GM18868 (cell line): ENCODE results near the gene TUBGCP6.

ENCODE experiments used
- ATAC-seq: cut with Tn5 transposase; IDR thresholded peaks from one replicate; pipeline ENCODE4 v1.9.1; 2021; ENCODE audit warnings: mild to moderate bottlenecking, moderate library complexity; ENCODE audit not compliant: unreplicated experiment

TUBGCP6 gene

DNA sequence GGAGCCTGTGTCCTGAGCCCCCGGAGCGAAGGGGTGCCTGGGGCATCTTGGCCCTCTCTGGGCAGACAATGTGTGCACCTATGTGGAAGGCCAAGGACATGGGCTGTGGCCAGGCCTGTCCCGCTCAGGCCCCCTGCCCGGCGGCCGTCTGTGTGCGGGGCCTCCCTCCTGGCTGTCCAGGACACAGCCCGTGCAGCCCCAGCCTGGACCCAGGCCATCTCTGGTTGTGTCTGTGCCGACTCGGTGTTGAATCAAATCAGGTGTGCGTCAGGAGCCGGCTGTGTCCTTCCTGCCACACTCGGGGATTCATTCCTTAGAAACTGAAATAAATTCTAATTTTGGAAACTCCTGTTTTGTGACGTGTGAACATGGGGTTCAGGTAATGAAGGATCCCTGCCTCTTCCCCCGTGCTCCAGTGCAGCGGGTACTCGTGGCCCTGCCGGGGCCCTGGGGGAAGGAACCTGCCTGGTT is 45.5 kb downstream of the TUBGCP6 start:
- no peak for ATAC-seq

DNA sequence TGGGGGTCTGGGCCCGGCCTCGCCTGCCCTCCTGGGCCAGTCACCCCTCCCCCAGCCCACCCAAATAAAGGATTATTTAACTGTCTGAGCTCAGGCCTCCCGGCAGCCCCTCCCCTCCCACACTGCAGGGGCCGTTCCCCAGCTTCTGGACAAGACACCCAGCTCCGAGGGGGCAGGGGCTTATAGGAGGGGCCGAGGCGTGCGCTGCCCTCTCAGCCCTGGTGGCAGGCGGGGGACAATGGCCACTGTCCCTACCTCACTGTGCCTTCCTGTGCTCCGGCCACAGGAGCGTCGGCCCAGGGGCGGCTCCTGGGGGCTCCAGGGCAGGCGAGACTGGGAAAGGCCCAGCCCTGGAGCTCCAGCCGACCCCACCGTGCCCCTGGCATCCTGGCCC is 46.2 kb downstream of the TUBGCP6 start:
- ATAC-seq = no peak

- no peak for ATAC-seq
Observed at GRCh38 chr22:50197856-50198623, 46.8 kb downstream of the TUBGCP6 start.

GRCh38 chr22:50197000-50197800 is 47.6 kb downstream of the TUBGCP6 start:
- ATAC-seq = no peak

DNA sequence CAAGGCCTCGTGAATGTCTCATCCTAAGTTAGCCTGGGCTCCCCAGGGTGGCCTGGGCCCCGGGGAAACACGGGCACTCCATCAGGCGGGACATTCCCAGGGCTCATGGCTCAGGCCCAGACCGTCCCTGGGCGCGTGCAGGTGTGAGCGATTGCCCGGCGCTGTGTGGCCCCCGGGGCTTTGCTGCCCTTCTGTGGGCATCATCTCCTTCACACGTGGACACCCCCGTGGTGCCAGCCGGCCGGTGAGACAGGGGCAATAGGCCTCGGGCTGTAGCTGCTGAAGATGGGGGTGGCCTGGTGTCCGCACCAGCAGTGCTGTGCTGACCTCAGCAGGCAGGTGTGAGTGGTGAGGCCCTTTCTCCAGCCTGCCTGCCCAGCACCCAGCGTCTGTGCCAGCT is 48.6 kb downstream of the TUBGCP6 start:
- ATAC-seq = no peak

- no peak for ATAC-seq
Observed at GRCh38 chr22:50194037-50194805, 50.6 kb downstream of the TUBGCP6 start.

GRCh38 chr22:50193621-50194020 is 51.2 kb downstream of the TUBGCP6 start:
- no peak for ATAC-seq

GRCh38 chr22:50192436-50193204 is 52.2 kb downstream of the TUBGCP6 start:
- no peak for ATAC-seq

DNA sequence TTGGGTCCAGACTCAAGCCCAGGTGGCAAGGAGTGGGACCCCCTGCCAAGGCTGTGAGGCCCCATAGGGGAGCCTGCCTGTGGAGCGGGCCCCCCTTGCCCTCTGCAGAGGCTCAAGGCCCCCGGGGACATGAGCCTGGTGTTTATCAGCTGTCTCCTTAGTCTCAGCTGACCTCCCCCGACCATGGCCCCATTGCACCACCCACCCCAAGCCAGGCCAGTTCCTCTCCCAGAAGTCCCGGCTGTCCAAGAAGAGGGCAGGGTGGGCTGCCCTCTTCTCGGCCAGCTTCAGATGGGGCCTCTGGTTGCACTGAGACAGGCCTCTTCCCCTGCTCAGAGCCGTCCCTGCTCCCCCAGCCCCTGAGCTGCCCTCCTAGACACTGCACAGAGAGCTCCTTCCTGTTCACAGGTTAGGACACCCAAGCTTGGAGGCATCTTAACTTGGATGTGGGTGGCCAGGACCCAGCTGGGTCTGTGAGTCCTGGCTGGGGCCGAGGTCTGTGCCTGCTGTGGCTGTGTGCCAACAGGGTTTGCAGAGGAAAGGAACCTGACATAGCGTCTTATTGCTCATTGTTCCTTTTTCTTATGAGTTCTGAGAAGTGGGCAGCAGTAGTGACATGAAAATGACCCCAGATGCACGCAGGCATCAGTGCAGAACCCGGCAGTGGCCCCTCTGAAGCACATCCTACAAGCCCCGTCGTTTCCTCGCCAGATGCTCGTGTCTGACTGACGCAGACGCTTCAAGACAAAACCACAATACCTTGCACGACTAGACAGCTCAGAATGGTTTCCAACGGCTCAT is 53.7 kb downstream of the TUBGCP6 start:
- peak; percentile 18 for ATAC-seq

- ATAC-seq = peak; percentile 43
Observed at GRCh38 chr22:50190182-50190940, 54.5 kb downstream of the TUBGCP6 start.

GRCh38 chr22:50189849-50190181 is 55.0 kb downstream of the TUBGCP6 start:
- no peak for ATAC-seq

GRCh38 chr22:50189184-50189848 is 55.5 kb downstream of the TUBGCP6 start:
- no peak for ATAC-seq

DNA sequence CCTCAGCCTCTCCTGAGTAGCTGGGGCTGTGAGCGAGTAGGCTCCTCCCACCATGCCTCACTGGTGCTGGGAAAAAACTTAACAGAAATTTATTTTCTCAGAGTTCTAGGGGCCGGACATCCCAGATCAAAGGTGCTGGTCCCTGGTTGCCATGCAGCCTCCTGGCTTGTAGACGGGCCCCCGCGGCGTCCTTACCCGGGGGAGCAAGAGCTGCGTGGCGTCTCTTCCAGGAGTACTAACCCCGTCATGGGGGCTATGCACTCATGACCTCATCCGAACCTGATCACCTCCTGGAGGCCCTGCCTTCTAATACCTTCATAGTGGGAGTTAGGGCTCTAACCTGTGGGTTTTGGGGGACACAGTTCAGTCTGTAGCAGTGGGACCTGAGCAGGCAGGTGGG is 56.5 kb downstream of the TUBGCP6 start:
- ATAC-seq = no peak

DNA sequence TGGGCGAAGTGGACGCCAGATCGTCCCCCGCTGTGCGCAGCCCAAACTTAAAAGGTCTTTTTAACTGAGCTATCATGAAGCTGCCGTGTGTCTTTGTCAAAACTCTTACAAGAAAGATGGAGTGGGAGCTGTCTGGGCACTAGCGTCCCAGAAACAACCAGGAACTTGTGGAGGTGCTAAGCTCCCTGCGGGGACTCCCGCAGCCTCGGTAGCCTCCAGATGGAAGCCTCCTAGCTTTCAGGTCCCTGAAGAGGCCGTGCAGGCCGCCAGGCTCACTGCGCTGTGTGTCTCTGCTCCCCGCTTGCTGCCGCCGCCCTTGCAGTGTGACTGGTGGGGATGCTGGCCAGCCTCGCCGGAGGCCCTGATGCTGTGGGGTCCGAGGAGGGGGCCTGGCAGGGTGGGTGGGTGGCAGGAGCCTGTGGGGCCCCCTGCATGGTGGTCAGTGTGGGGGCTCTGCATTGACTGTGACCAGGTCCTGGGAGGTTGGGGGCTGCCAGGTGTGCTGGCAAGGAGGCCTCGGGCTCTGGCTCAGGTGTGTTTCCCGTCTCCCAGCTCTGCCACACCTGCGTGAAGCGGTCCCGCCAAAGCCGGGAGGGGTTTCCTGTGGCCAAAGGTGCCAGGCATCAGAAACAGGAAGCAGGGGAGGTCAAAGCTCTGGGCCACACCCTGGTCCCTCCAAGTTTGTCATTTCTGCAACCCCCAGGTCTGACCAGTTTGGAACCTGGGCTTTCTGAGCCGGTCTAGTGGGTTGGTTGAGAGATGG is 57.9 kb downstream of the TUBGCP6 start:
- no peak for ATAC-seq

DNA sequence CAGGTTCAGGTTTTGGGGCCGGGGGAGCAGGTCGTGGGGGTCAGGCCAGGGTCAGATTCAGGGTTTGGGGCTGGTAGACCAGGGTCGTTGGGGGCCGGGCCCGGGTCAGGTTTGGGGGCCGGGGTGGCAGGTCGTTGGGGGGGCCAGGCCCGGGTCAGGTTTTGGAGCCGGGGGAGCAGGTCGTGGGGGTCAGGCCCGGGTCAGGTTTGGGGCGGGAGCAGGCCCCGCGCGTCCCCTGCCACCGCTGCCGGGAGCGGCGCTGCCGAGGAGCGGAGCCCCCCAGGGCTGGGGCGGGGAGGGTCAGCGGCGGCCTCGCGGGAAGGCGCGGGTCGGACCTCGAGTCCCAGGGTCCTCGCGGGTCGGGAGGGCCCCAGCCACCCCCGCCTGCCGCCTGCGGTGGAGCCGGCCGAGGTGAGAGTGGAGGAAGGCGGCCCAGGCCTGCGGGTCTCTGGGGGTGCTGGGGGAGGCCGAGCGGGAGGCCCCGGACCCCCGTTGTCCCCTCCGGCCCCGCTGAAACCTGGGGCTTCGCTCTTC is 58.6 kb downstream of the TUBGCP6 start:
- no peak for ATAC-seq

- ATAC-seq = no peak
Observed at GRCh38 chr22:50185375-50186087, 59.3 kb downstream of the TUBGCP6 start, which contains the start of gene TRABD. Gene TRABD, plus strand, starts transcription at chr22:50185913. Its CDS starts 7,148 bp downstream, at chr22:50193061.

GRCh38 chr22:50184902-50185374 is 59.9 kb downstream of the TUBGCP6 start:
- no peak for ATAC-seq
